Activated naive CD4-positive, alpha-beta T cell treated with anti-CD3 and anti-CD28 coated beads, Interleukin-2, amount 50 U/mL, for 72 hours (primary cell): ENCODE results near the gene KRTAP10-11. TPM values are rescaled to one million over a fixed set of nuclear protein-coding genes. Genes with fewer than 3 reads are reported as not detected.
"Not testable (repeated sequence)": the region's sequence is repeated elsewhere in the genome, so short reads cannot be mapped to it uniquely, and the experiment has no call there.

Source experiments
- ATAC-seq, 2 donors: fragments of 150-1000 bp; cut with Tn5 transposase; 2 replicates each; pipeline ENCODE4 v1.10.0; 2021; ENCODE audit warnings: mild to moderate bottlenecking in 2 of 2, moderate library complexity in 2 of 2
- DNase-seq, 2 donors: peaks; one replicate each; pipeline ENCODE4 v3.0.0; 2021 to 2022; ENCODE audit warnings: low spot score in 2 of 2
- H3K27ac Mint-ChIP-seq, 2 donors: one replicate each; pipeline ENCODE4 v1.8.0; 2022; ENCODE audit warnings: mild to moderate bottlenecking in 2 of 2, mixed read lengths in 2 of 2
- H3K36me3 Mint-ChIP-seq, 2 donors: one replicate each; pipeline ENCODE4 v1.8.0; 2022; ENCODE audit warnings: mixed read lengths in 2 of 2
- H3K9me3 Mint-ChIP-seq, 2 donors: one replicate each; pipeline ENCODE4 v1.8.0; 2022; ENCODE audit warnings: mixed read lengths in 2 of 2
- total RNA-seq, 2 donors: library from RNA; stranded (reverse); gene quantifications; one replicate each; pipeline ENCODE4 v1.2.3, GENCODE V29; 2022

Gene KRTAP10-11
- total RNA-seq, 2 donors from 2014 or later: not detected

GRCh38 chr21:44627181-44627822 lies 18.9 kb upstream of the KRTAP10-11 start:
- peaks cover 37 to 51% of the 10 kb centered on the region in 2 donors for H3K36me3 Mint-ChIP-seq
- peaks cover 42 to 53% of the 10 kb centered on the region in 2 donors for H3K9me3 Mint-ChIP-seq
- DNase-seq, H3K27ac Mint-ChIP-seq, ATAC-seq: not testable (repeated sequence)

GRCh38 chr21:44627831-44628233 lies 18.4 kb upstream of the KRTAP10-11 start:
- peaks cover 36 to 51% of the 10 kb centered on the region in 2 donors for H3K9me3 Mint-ChIP-seq
- peaks cover 31 to 45% of the 10 kb centered on the region in 2 donors for H3K36me3 Mint-ChIP-seq
- not testable (repeated sequence) for DNase-seq, H3K27ac Mint-ChIP-seq, ATAC-seq

GRCh38 chr21:44628707-44629391 lies 17.4 kb upstream of the KRTAP10-11 start:
- ATAC-seq (no peak), DNase-seq (no peak)
- Mint-ChIP-seq H3K9me3 (peaks cover 30 to 47% of the 10 kb centered on the region in 2 donors), H3K36me3 (peaks cover 24 to 36% of the 10 kb centered on the region in 2 donors), H3K27ac (no peak overlapping the region)

- ATAC-seq (no peak), DNase-seq (no peak)
- H3K27ac Mint-ChIP-seq: peak overlapping the region in 1 of 2 donors; percentile 66
- H3K36me3 Mint-ChIP-seq: peaks cover 19 to 24% of the 10 kb centered on the region in 2 donors
- peaks cover 27 to 35% of the 10 kb centered on the region in 2 donors for H3K9me3 Mint-ChIP-seq
Observed at GRCh38 chr21:44630440-44630839, 15.8 kb upstream of the KRTAP10-11 start.

GRCh38 chr21:44632067-44632466 lies 14.1 kb upstream of the KRTAP10-11 start:
- ATAC-seq: no peak
- H3K27ac Mint-ChIP-seq: no peak overlapping the region

GRCh38 chr21:44636209-44637017 lies 9.8 kb upstream of the KRTAP10-11 start:
- no peak for DNase-seq
- Mint-ChIP-seq H3K36me3 (peaks cover 11 to 13% of the 10 kb centered on the region in 2 donors), H3K27ac (no peak overlapping the region), H3K9me3 (peaks cover 20 to 28% of the 10 kb centered on the region in 2 donors)
- ATAC-seq: no peak

More at GRCh38 chr21:44632067-44632466, 14.1 kb upstream of the KRTAP10-11 start:
- Mint-ChIP-seq H3K9me3 (peaks cover 27 to 35% of the 10 kb centered on the region in 2 donors), H3K36me3 (peaks cover 19 to 24% of the 10 kb centered on the region in 2 donors)
- DNase-seq: no peak

GRCh38 chr21:44637018-44637850 lies 9.0 kb upstream of the KRTAP10-11 start, which contains the start of gene KRTAP10-10:
TSS of gene KRTAP10-10 (plus strand) at chr21:44637356. CDS start at chr21:44637418, 62 bp downstream.
- no peak within 1 kb of the TSS for H3K27ac Mint-ChIP-seq
- DNase-seq (no peak), ATAC-seq (no peak)
- H3K9me3 Mint-ChIP-seq: peaks cover 14 to 25% of the 10 kb centered on the region in 2 donors
- H3K36me3 Mint-ChIP-seq: peaks cover 8 to 14% of the 10 kb centered on the region in 2 donors

GRCh38 chr21:44637851-44638348 lies 8.3 kb upstream of the KRTAP10-11 start:
- not testable (repeated sequence) for DNase-seq, H3K27ac Mint-ChIP-seq, ATAC-seq
- Mint-ChIP-seq H3K36me3 (peaks cover 11 to 17% of the 10 kb centered on the region in 2 donors), H3K9me3 (peaks cover 17 to 25% of the 10 kb centered on the region in 2 donors)

- ATAC-seq: not testable (repeated sequence)
- Mint-ChIP-seq H3K36me3 (peaks cover 19 to 25% of the 10 kb centered on the region in 2 donors), H3K9me3 (peaks cover 24 to 28% of the 10 kb centered on the region in 2 donors)
Observed at GRCh38 chr21:44638506-44639330, 7.5 kb upstream of the KRTAP10-11 start.

GRCh38 chr21:44639331-44639655 lies 6.9 kb upstream of the KRTAP10-11 start:
- H3K9me3 Mint-ChIP-seq: peaks cover 24 to 32% of the 10 kb centered on the region in 2 donors
- DNase-seq (no peak), ATAC-seq (no peak)
- H3K27ac Mint-ChIP-seq: no peak overlapping the region
- peaks cover 25% of the 10 kb centered on the region in 2 donors for H3K36me3 Mint-ChIP-seq

More at GRCh38 chr21:44638506-44639330, 7.5 kb upstream of the KRTAP10-11 start:
- H3K27ac Mint-ChIP-seq, DNase-seq: not testable (repeated sequence)

- DNase-seq: no peak
- no peak for ATAC-seq
- Mint-ChIP-seq H3K9me3 (peaks cover 33 to 41% of the 10 kb centered on the region in 2 donors), H3K27ac (no peak overlapping the region), H3K36me3 (peaks cover 34 to 40% of the 10 kb centered on the region in 2 donors)
Observed at GRCh38 chr21:44640761-44641160, 5.5 kb upstream of the KRTAP10-11 start.

GRCh38 chr21:44643741-44644310 lies 2.4 kb upstream of the KRTAP10-11 start:
- Mint-ChIP-seq H3K9me3 (peaks cover 33 to 41% of the 10 kb centered on the region in 2 donors), H3K27ac (peak overlapping the region in 1 of 2 donors; percentile 31), H3K36me3 (peaks cover 34 to 47% of the 10 kb centered on the region in 2 donors)
- DNase-seq: no peak
- no peak for ATAC-seq

- DNase-seq (no peak), ATAC-seq (no peak)
- Mint-ChIP-seq H3K9me3 (peaks cover 33 to 39% of the 10 kb centered on the region in 2 donors), H3K36me3 (peaks cover 34 to 47% of the 10 kb centered on the region in 2 donors), H3K27ac (no peak overlapping the region)
Observed at GRCh38 chr21:44644878-44645277, 1.3 kb upstream of the KRTAP10-11 start.

GRCh38 chr21:44647222-44647552 lies 973 bp downstream of the KRTAP10-11 start:
- Mint-ChIP-seq H3K36me3 (peaks cover 25 to 39% of the 10 kb centered on the region in 2 donors), H3K9me3 (peaks cover 26% of the 10 kb centered on the region in 2 donors), H3K27ac (peak overlapping the region in 1 of 2 donors; percentile 62)
- ATAC-seq (no peak), DNase-seq (no peak)
